Kidney epithelial cell (primary cell): ENCODE results near the gene TLE7. TPM values are rescaled to one million over a fixed set of nuclear protein-coding genes. Genes with fewer than 3 reads are reported as not detected.

ENCODE experiments used
- DNase-seq: peaks from one replicate; pipeline ENCODE4 v3.0.0-alpha.2; 2010; ENCODE audit warnings: low read depth
- H3K27me3 ChIP-seq: 2 replicates; pipeline ENCODE4 v1.6.0; 2011; ENCODE audit warnings: low read length; ENCODE audit not compliant: control insufficient read depth, insufficient read depth
- H3K36me3 ChIP-seq: 2 replicates; pipeline ENCODE4 v1.5.1; 2011; ENCODE audit warnings: low read length; ENCODE audit not compliant: control insufficient read depth, insufficient read depth
- H3K4me3 ChIP-seq: 2 replicates; pipeline ENCODE4 v1.5.1; 2011; ENCODE audit warnings: low read depth, mild to moderate bottlenecking, control low read depth, low read length
- total RNA-seq: library from RNA; depleted of rRNA; stranded (reverse); fragments of >200 nt; gene quantifications from 2 replicates; pipeline ENCODE4 v1.2.3, GENCODE V29; 2015
- TF ChIP-seq, protein P1 (sequence below): IDR thresholded peaks from 2 replicates; pipeline ENCODE4 v1.5.1; 2011; ENCODE audit warnings: mild to moderate bottlenecking, moderate library complexity, low read length, control low read depth, inconsistent platforms; ENCODE audit not compliant: insufficient read depth, poor library complexity, severe bottlenecking

The TLE7 gene
- total RNA-seq, 1 donor from 2014 or later: not detected

DNA sequence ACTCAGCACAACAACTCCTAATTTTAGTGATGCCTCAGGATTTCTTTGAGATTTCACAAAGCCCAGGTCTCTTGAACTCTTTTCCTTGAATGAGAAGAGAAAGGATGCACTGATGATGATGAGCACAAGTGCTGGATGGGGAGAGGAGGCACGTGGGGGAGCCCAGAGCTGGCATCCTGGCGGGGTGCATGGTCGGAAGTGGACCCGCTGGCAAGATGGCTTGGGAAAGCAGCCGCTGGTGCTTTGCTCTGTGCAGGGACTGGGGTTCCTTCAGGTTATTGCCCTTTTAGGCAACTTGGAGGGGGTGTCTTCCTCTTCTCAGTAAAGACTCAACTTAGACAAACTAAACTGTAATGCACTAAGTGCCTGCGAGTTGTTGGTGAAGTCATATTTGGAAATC, 61.0 kb downstream of the TLE7 start:
- Histone ChIP-seq H3K27me3 (no peaks in the 10 kb centered on the region), H3K36me3 (no peaks in the 10 kb centered on the region), H3K4me3 (no peak overlapping the region)
- DNase-seq: no peak
- TF ChIP-seq, protein P1, sequence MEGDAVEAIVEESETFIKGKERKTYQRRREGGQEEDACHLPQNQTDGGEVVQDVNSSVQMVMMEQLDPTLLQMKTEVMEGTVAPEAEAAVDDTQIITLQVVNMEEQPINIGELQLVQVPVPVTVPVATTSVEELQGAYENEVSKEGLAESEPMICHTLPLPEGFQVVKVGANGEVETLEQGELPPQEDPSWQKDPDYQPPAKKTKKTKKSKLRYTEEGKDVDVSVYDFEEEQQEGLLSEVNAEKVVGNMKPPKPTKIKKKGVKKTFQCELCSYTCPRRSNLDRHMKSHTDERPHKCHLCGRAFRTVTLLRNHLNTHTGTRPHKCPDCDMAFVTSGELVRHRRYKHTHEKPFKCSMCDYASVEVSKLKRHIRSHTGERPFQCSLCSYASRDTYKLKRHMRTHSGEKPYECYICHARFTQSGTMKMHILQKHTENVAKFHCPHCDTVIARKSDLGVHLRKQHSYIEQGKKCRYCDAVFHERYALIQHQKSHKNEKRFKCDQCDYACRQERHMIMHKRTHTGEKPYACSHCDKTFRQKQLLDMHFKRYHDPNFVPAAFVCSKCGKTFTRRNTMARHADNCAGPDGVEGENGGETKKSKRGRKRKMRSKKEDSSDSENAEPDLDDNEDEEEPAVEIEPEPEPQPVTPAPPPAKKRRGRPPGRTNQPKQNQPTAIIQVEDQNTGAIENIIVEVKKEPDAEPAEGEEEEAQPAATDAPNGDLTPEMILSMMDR: no peak

Other genes starting within 250 kb of the TLE7 start
- 4.0 and 7.3 TPM in 2 replicates for gene HYDIN, start 211.3 kb downstream of the TLE7 start, total RNA-seq
- gene CMTR2, start 152.7 kb downstream of the TLE7 start, total RNA-seq: 30.9 and 36.9 TPM in 2 replicates
- gene CALB2, start 83.3 kb downstream of the TLE7 start, total RNA-seq: 5.0 and 6.2 TPM in 2 replicates
- gene ZNF23, start 20.2 kb upstream of the TLE7 start, total RNA-seq: 8.0 and 10.1 TPM in 2 replicates
- gene ZNF19, start 47.3 kb upstream of the TLE7 start, total RNA-seq: 3.6 and 5.1 TPM in 2 replicates
- not detected in 2 replicates for gene CHST4, start 84.4 kb upstream of the TLE7 start, total RNA-seq
- 0.07 TPM in 1 of 2 replicates, not detected in the other for gene TAT, start 135.0 kb upstream of the TLE7 start, total RNA-seq
- 9.7 and 15.7 TPM in 2 replicates for gene MARVELD3, start 184.1 kb upstream of the TLE7 start, total RNA-seq